Measurements from ENCODE around the gene PER3. TPM values are rescaled to one million over a fixed set of nuclear protein-coding genes. Genes with fewer than 3 reads are reported as not detected.

PER3 gene
- total RNA-seq, 1 experiment from 2014 or later, result 5.8 TPM

GRCh38 chr1:7811476-7811875 is 27.4 kb downstream of the PER3 start:
- Histone ChIP-seq H3K4me2 (ENCODE audit: low read length) (no peak overlapping the region), H2AFZ (ENCODE audit: low read depth, low read length, poor library complexity, severe bottlenecking) (no peak overlapping the region), H3K4me1 (ENCODE audit: control insufficient read depth in 1 of 2, insufficient read depth in 2 of 2, low read length in 2 of 2) (peaks cover 3 to 11% of the 10 kb centered on the region in 2 experiments; a peak in 3 of 4 replicates), H3K27ac (ENCODE audit: low read depth, low read length) (no peak overlapping the region), H3K27me3 (ENCODE audit: insufficient read depth, low read length) (no peaks in the 10 kb centered on the region), H3K9me3 (ENCODE audit: control insufficient read depth in 1 of 2, insufficient read depth in 1 of 2, low read depth in 1 of 2, low read length in 2 of 2) (peaks cover 10 to 12% of the 10 kb centered on the region in 2 experiments; a peak in 3 of 4 replicates), H3K36me3 (ENCODE audit: control insufficient read depth in 1 of 2, insufficient read depth in 2 of 2, low read length in 2 of 2) (0 out of 4 replicates have a peak, but pooled peaks cover 2 to 17% of the 10 kb centered on the region in 2 experiments), H3K9ac (ENCODE audit: low read length) (no peak overlapping the region), H3K9me2 (ENCODE audit: insufficient read depth) (no peaks in the 10 kb centered on the region), H4K20me1 (ENCODE audit: insufficient read depth) (no peaks in the 10 kb centered on the region), H3K4me3 (replicated peaks in 1 of 2; ENCODE audit: low read depth in 1 of 2, low read length in 2 of 2) (no peak overlapping the region), H3K79me2 (ENCODE audit: insufficient read depth, low read length) (no peaks in the 10 kb centered on the region)
- RAD21 ChIA-PET (ENCODE audit: low non-redundant PET in 1 of 2, low total read pairs in 2 of 2, uncharacterized antibody in 2 of 2, unreplicated experiment in 2 of 2), result no interaction called here
- no peak for ATAC-seq
- DNase-seq (ENCODE audit: low read depth, low spot score), result no peak
- CTCF ChIA-PET, result no interaction called here
- intact Hi-C loops (cut with micrococcal nuclease), result no loop called here
- POLR2A ChIA-PET, result no interaction called here
- no TSS peak for BruUV-seq (replicated peaks)
- TF ChIP-seq EGR1 (IDR thresholded peaks at IDR 0.05; ENCODE audit: low read depth) (no peak), MAX (IDR thresholded peaks at IDR 0.05) (no peak), RAD21 (IDR thresholded peaks at IDR 0.05; ENCODE audit: low read depth) (no peak), CEBPB (IDR thresholded peaks at IDR 0.05; ENCODE audit: low read depth) (no peak), POLR2AphosphoS5 (IDR thresholded peaks at IDR 0.05; ENCODE audit: low read depth, low read length) (no peak), ZBTB33 (IDR thresholded peaks at IDR 0.05; ENCODE audit: extremely low read depth, insufficient replicate concordance, low read length) (no peak), ATF3 (IDR thresholded peaks at IDR 0.05) (no peak)

Data from HCT116 (cell line).